ENCODE data around the gene TST.
"Not testable (repeated sequence)": the region's sequence is repeated elsewhere in the genome, so short reads cannot be mapped to it uniquely, and the experiment has no call there.

TST gene

GRCh38 chr22:37014415-37014806, 4.8 kb downstream of the TST start:
- DNase-seq (ENCODE audit: low spot score): no peak

- DNase-seq (ENCODE audit: low spot score): no peak
Measured at GRCh38 chr22:37012956-37013355, 6.3 kb downstream of the TST start.

GRCh38 chr22:37012262-37012904, 6.9 kb downstream of the TST start:
- no peak for DNase-seq (ENCODE audit: low spot score)

- no peak for DNase-seq (ENCODE audit: low spot score)
Measured at GRCh38 chr22:37011472-37011871, 7.8 kb downstream of the TST start.

- DNase-seq (ENCODE audit: low spot score): no peak
Measured at GRCh38 chr22:37010976-37011375, 8.3 kb downstream of the TST start.

- no peak for DNase-seq (ENCODE audit: low spot score)
Measured at GRCh38 chr22:37010174-37010573, 9.1 kb downstream of the TST start.

- DNase-seq (ENCODE audit: low spot score): no peak
Measured at GRCh38 chr22:37009490-37009889, 9.8 kb downstream of the TST start.

- no peak for DNase-seq (ENCODE audit: low spot score)
Measured at GRCh38 chr22:37008365-37008764, 10.9 kb downstream of the TST start.

GRCh38 chr22:37007651-37008050, 11.6 kb downstream of the TST start:
- no peak for DNase-seq (ENCODE audit: low spot score)

GRCh38 chr22:37002633-37003032, 16.6 kb downstream of the TST start:
- DNase-seq (ENCODE audit: low spot score): no peak

GRCh38 chr22:37001826-37002225, 17.4 kb downstream of the TST start:
- DNase-seq (ENCODE audit: low spot score): no peak

GRCh38 chr22:37000676-37001534, 18.3 kb downstream of the TST start:
- DNase-seq (ENCODE audit: low spot score): no peak

GRCh38 chr22:36999463-36999862, 19.8 kb downstream of the TST start:
- no peak for DNase-seq (ENCODE audit: low spot score)

- DNase-seq (ENCODE audit: low spot score): no peak
Measured at GRCh38 chr22:36998620-36999351, 20.5 kb downstream of the TST start.

GRCh38 chr22:36997746-36998145, 21.5 kb downstream of the TST start:
- no peak for DNase-seq (ENCODE audit: low spot score)

GRCh38 chr22:36991206-36991605, 28.0 kb downstream of the TST start:
- no peak for DNase-seq (ENCODE audit: low spot score)

GRCh38 chr22:36990457-36990856, 28.8 kb downstream of the TST start:
- no peak for DNase-seq (ENCODE audit: low spot score)

- DNase-seq (ENCODE audit: low spot score): not testable (repeated sequence)
Measured at GRCh38 chr22:36989012-36989411, 30.2 kb downstream of the TST start.

GRCh38 chr22:36988075-36988832, 31.0 kb downstream of the TST start:
- DNase-seq (ENCODE audit: low spot score): no peak

- no peak for DNase-seq (ENCODE audit: low spot score)
Measured at GRCh38 chr22:36986242-36986821, 32.9 kb downstream of the TST start.

GRCh38 chr22:36985211-36985889, 33.9 kb downstream of the TST start:
- DNase-seq (ENCODE audit: low spot score): no peak
